GM12872 (cell line): Measurements from ENCODE around the gene SLC25A47.

Source experiments
- TF ChIP-seq, protein P1 (sequence below): IDR thresholded peaks from 3 replicates; pipeline ENCODE4 v1.5.1; 2011; ENCODE audit warnings: low read depth, mild to moderate bottlenecking, low read length, moderate library complexity; ENCODE audit not compliant: insufficient read depth

Gene SLC25A47

DNA sequence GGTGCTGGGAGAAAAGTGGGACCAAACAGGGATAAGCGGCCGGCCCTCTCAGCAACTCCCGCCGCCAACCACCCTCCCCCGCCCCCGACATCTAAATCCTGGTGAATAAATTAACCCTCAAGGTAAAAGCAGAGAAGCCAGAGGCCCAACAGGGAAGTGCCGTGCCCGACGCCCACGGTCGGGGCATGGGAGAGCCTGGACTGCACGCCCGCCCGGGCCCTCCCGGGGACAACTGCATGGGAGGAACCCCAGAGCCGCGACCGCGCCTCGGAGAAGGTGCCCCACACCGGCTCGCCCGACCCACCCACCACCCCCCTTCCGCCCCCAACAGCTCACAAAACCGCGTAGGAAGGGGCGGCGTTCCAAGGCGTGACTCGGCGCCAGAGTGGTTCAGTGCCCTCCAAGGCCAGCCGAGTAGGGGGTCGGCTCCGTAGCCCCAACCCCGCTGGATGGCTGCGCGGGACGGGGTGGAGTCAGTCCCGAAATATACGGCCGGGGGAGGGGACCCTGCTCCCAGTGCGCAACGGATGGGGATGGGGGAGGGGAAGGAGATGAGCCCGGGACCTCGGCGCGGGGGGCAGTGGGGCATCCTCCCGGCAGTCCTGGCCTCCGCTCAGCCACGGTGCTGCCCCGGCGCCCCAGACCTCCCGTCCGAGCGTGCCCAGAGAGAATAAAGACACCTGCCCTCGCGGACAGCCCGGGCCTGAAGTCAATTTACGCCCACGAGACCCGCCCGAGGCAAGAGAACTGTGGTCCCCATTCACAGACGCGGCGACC is 17.6 kb upstream of the SLC25A47 start:
- TF ChIP-seq, protein P1, sequence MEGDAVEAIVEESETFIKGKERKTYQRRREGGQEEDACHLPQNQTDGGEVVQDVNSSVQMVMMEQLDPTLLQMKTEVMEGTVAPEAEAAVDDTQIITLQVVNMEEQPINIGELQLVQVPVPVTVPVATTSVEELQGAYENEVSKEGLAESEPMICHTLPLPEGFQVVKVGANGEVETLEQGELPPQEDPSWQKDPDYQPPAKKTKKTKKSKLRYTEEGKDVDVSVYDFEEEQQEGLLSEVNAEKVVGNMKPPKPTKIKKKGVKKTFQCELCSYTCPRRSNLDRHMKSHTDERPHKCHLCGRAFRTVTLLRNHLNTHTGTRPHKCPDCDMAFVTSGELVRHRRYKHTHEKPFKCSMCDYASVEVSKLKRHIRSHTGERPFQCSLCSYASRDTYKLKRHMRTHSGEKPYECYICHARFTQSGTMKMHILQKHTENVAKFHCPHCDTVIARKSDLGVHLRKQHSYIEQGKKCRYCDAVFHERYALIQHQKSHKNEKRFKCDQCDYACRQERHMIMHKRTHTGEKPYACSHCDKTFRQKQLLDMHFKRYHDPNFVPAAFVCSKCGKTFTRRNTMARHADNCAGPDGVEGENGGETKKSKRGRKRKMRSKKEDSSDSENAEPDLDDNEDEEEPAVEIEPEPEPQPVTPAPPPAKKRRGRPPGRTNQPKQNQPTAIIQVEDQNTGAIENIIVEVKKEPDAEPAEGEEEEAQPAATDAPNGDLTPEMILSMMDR, result no peak

DNA sequence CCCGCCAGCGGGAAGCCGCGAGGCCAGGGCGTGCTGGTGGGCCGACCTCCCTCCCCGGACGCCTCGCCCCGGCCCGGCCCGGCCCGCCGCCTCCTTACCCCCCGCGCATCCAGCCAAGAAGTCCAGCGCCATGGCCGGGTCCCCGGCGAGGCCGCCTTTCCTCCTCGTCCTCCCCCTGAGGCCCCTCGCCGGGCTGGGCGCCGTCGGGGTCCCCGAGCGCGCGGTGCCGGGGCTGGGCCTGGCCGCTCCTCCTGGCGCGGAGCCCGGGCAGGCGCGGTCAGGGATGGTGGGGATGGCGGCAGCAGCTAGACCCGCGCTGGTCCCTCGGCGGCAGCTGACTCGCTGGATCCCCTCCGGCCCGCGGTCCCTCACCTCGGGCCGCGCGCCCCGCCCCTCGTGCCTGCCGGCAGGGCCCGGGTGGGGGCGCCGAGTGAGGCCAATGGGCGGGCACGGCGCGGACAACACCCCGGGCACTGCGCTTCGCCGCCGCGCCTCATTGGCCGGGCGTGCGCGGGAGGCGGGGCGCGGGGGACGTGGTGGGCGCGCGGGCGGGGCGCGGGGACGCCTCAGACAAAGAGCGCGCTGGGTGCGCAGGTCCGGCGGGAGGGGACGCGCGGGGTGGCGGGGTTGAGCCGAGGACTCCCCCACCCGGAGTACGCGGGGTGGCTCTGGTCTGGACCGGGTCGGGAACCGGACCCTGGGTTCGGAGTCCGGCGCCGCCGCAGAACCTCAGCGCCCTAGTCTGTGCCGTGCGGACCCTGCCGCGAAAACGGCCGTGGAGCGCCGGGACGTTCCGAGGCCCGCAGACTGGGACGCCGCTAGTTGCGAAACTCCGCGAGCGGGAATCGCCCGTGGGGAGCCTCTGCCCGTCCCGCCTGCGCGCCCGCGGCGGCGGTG is 16.8 kb upstream of the SLC25A47 start, which contains the start of gene SLC25A29:
SLC25A29 (minus strand) TSS at position 344 of the 897 bp plus-strand sequence; CDS start at position 132, 212 bp downstream.
- TF ChIP-seq, protein P1, result no peak

DNA sequence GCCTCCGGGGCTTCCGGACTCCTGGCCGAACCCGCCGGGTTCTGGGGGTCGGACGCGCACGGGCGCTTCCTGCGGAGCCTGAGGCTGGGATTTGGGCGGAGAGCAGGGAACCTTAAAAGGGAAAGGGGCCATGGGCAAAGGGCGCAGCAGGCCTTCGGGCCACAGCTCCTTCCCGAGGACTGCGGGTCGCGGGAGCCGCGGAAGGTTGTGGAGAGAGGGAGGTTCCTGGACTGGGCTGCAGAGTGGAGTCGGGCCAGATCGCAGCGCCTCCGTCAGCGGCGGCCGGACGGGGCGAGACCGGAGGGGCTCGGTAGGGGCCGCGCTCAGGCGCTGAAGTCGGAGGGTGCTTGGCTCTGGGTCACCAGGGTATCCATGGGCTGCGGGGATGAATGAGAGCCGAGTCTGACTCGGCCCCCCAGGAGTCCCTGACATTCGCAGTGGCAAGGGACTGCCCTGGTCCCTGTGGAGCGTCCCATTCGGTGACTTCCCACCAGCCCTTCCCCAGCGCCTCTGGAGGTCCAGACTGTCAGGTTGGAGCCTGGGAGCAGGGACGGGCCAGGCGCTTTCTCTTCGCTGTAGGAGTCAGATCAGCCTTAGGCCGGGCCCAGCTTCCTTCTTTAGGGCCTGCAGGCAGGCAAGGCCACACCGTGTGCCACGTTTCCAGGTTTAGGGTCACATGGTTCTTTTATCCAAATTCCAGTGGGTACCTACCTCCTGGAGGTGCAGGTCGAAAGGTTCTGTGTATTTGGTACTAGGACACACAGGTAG is 16.0 kb upstream of the SLC25A47 start:
- TF ChIP-seq, protein P1, result no peak

DNA sequence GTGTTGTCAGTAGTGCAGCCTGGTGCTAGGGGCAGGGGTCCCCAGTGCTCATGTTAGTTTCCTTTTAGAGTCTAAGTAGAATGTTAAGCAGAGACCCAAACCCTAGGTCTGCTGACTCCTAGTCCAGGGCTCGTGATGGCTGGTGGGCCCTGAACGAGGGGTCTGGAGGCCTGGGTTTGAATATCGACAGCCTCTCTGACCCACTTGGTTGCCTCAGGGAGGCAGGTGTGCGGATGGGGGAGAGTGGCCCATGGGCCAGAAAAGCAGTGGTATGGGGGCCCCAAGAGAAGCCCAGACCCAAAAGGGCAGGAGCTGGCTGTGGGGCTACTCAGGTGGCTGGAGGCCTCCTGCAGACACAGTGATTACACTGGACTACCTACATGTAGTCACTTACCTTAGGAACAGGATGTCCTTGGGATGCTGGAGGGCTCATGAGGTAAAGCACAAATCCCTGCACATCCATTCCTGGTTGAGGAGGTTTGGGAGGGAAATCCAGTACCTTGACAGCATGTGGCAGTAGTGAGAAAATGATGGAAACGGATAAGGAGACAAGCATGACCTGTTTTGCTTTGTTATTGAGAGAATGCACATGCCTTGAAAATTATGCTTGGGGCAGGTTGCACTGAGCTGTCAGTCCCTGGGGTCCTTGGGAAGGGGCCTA is 15.2 kb upstream of the SLC25A47 start:
- TF ChIP-seq, protein P1, result no peak

DNA sequence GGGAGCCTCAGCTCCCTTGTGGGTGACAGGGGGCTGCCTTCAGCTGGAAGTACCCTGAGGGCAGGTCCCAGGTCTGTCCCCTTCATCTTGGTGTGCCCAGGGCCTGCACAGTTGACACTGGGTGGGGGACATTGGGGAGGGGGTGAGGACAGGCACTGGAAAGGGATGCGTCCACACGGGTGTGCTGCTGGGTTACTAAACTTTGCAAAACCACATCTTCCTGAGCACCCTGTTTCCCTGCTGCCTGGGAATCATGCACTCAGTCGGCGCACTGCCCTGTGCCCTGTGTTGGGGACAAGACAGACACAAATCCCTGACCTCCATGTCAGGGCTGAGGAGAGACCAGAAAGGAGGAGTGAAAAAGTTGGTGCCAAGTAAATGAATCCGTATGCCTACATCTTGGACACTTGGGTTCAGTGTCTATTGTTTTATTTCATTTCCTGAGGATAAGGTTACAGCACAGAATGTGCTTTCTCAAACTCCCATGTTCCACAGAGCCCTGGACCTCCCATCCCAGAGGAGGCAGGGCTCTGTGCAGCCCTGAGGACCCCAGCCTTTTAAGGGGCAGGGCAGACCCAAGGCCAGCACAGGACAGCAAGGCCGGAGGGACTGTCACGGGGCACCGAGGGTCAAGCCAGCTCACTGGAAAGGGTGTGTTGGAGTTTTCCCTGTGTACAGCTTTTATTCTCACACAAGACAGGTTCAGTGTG is 14.0 kb upstream of the SLC25A47 start:
- TF ChIP-seq, protein P1, result no peak

DNA sequence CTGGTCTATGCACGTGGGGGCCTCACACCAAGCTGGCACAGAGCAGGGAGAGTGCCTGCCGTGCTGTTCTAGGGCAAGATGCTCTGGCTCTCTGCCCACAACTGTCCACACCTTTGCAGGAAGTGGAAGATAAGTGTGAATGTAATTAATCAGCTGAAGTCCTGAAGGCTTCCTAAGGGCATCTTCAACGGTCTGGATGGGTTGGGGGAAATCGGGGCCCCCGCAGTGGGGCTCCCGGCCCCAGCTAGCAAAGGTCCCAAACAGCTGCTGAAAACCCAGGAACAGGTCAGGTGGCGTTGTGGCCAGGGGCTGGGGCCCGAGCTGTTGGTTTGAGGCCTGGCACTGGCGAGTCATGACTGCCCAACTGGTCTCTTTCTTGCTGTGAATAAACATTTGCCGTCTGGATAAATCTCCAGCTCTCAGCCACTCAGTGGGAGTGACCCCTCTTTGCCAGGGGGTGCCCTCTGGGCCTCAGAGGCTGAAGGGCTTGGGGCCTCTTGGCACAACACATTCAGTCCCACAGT is 10.2 kb upstream of the SLC25A47 start:
- TF ChIP-seq, protein P1, result no peak
